ENCODE measurements around the gene ZNF862.
"Not testable (repeated sequence)": the region's sequence is repeated elsewhere in the genome, so short reads cannot be mapped to it uniquely, and the experiment has no call there.

Gene ZNF862

GRCh38 chr7:149823631-149824199 lies 14.5 kb upstream of the ZNF862 start:
- H3K27me3 ChIP-seq (ENCODE audit: control insufficient read depth, insufficient read depth, low read length, poor library complexity, severe bottlenecking): no peaks in the 10 kb centered on the region
- H3K4me1 ChIP-seq (ENCODE audit: control insufficient read depth, insufficient read depth, low read length): no peaks in the 10 kb centered on the region
- H3K36me3 ChIP-seq (ENCODE audit: control insufficient read depth, insufficient read depth, low read length): no peaks in the 10 kb centered on the region
- H3K27ac ChIP-seq (ENCODE audit: insufficient read depth, low read depth, low read length, poor library complexity, severe bottlenecking): no peak overlapping the region
- H3K9me3 ChIP-seq (ENCODE audit: control insufficient read depth, low read length): no peaks in the 10 kb centered on the region
- H3K4me3 ChIP-seq (ENCODE audit: insufficient read depth, low read depth, low read length): no peak overlapping the region
- 92 to 93% methylated on average over 8 of the region's 8 CpGs for WGBS, 2 experiments

GRCh38 chr7:149824301-149824741 lies 13.9 kb upstream of the ZNF862 start:
- no peak overlapping the region for H3K4me3 ChIP-seq (ENCODE audit: insufficient read depth, low read depth, low read length)
- H3K36me3 ChIP-seq (ENCODE audit: control insufficient read depth, insufficient read depth, low read length): no peaks in the 10 kb centered on the region
- no peaks in the 10 kb centered on the region for H3K9me3 ChIP-seq (ENCODE audit: control insufficient read depth, low read length)
- H3K27me3 ChIP-seq (ENCODE audit: control insufficient read depth, insufficient read depth, low read length, poor library complexity, severe bottlenecking): no peaks in the 10 kb centered on the region
- 94 to 97% methylated on average over 13 of the region's 13 CpGs for WGBS, 2 experiments
- no peaks in the 10 kb centered on the region for H3K4me1 ChIP-seq (ENCODE audit: control insufficient read depth, insufficient read depth, low read length)
- no peak overlapping the region for H3K27ac ChIP-seq (ENCODE audit: insufficient read depth, low read depth, low read length, poor library complexity, severe bottlenecking)

GRCh38 chr7:149824748-149825566 lies 13.2 kb upstream of the ZNF862 start:
- 93 to 96% methylated on average over 19 of the region's 19 CpGs for WGBS, 2 experiments
- no peaks in the 10 kb centered on the region for H3K36me3 ChIP-seq (ENCODE audit: control insufficient read depth, insufficient read depth, low read length)
- no peak overlapping the region for H3K4me3 ChIP-seq (ENCODE audit: insufficient read depth, low read depth, low read length)
- H3K4me1 ChIP-seq (ENCODE audit: control insufficient read depth, insufficient read depth, low read length): no peaks in the 10 kb centered on the region
- no peaks in the 10 kb centered on the region for H3K27me3 ChIP-seq (ENCODE audit: control insufficient read depth, insufficient read depth, low read length, poor library complexity, severe bottlenecking)
- no peaks in the 10 kb centered on the region for H3K9me3 ChIP-seq (ENCODE audit: control insufficient read depth, low read length)
- H3K27ac ChIP-seq (ENCODE audit: insufficient read depth, low read depth, low read length, poor library complexity, severe bottlenecking): no peak overlapping the region

GRCh38 chr7:149825567-149826343 lies 12.4 kb upstream of the ZNF862 start:
- WGBS, 2 experiments: 91 to 93% methylated on average over 19 of the region's 19 CpGs
- H3K27ac ChIP-seq (ENCODE audit: insufficient read depth, low read depth, low read length, poor library complexity, severe bottlenecking): no peak overlapping the region
- no peaks in the 10 kb centered on the region for H3K9me3 ChIP-seq (ENCODE audit: control insufficient read depth, low read length)
- H3K4me1 ChIP-seq (ENCODE audit: control insufficient read depth, insufficient read depth, low read length): no peaks in the 10 kb centered on the region
- no peak overlapping the region for H3K4me3 ChIP-seq (ENCODE audit: insufficient read depth, low read depth, low read length)
- H3K27me3 ChIP-seq (ENCODE audit: control insufficient read depth, insufficient read depth, low read length, poor library complexity, severe bottlenecking): no peaks in the 10 kb centered on the region
- H3K36me3 ChIP-seq (ENCODE audit: control insufficient read depth, insufficient read depth, low read length): no peaks in the 10 kb centered on the region

- Histone ChIP-seq H3K4me3 (ENCODE audit: insufficient read depth, low read depth, low read length) (no peak overlapping the region), H3K36me3 (ENCODE audit: control insufficient read depth, insufficient read depth, low read length) (no peaks in the 10 kb centered on the region), H3K27me3 (ENCODE audit: control insufficient read depth, insufficient read depth, low read length, poor library complexity, severe bottlenecking) (no peaks in the 10 kb centered on the region), H3K9me3 (ENCODE audit: control insufficient read depth, low read length) (no peaks in the 10 kb centered on the region), H3K4me1 (ENCODE audit: control insufficient read depth, insufficient read depth, low read length) (peaks cover 4% of the 10 kb centered on the region), H3K27ac (ENCODE audit: insufficient read depth, low read depth, low read length, poor library complexity, severe bottlenecking) (no peak overlapping the region)
- 92% methylated on average over 12 of the region's 12 CpGs for WGBS, 2 experiments
Observed at GRCh38 chr7:149826344-149827088, 11.7 kb upstream of the ZNF862 start.

- Histone ChIP-seq H3K4me3 (ENCODE audit: insufficient read depth, low read depth, low read length) (no peak overlapping the region), H3K9me3 (ENCODE audit: control insufficient read depth, low read length) (no peaks in the 10 kb centered on the region), H3K36me3 (ENCODE audit: control insufficient read depth, insufficient read depth, low read length) (no peaks in the 10 kb centered on the region), H3K27me3 (ENCODE audit: control insufficient read depth, insufficient read depth, low read length, poor library complexity, severe bottlenecking) (no peaks in the 10 kb centered on the region), H3K27ac (ENCODE audit: insufficient read depth, low read depth, low read length, poor library complexity, severe bottlenecking) (no peak overlapping the region), H3K4me1 (ENCODE audit: control insufficient read depth, insufficient read depth, low read length) (peaks cover 6% of the 10 kb centered on the region)
- 90 to 91% methylated on average over 23 of the region's 23 CpGs for WGBS, 2 experiments
Observed at GRCh38 chr7:149827089-149827981, 10.8 kb upstream of the ZNF862 start.

- Histone ChIP-seq H3K36me3 (ENCODE audit: control insufficient read depth, insufficient read depth, low read length) (no peaks in the 10 kb centered on the region), H3K9me3 (ENCODE audit: control insufficient read depth, low read length) (no peaks in the 10 kb centered on the region), H3K27ac (ENCODE audit: insufficient read depth, low read depth, low read length, poor library complexity, severe bottlenecking) (no peak overlapping the region), H3K4me3 (ENCODE audit: insufficient read depth, low read depth, low read length) (no peak overlapping the region), H3K27me3 (ENCODE audit: control insufficient read depth, insufficient read depth, low read length, poor library complexity, severe bottlenecking) (no peaks in the 10 kb centered on the region), H3K4me1 (ENCODE audit: control insufficient read depth, insufficient read depth, low read length) (peaks cover 6% of the 10 kb centered on the region)
- WGBS, 2 experiments: 91% methylated on average over 19 of the region's 19 CpGs
Observed at GRCh38 chr7:149828357-149829309, 9.5 kb upstream of the ZNF862 start.

GRCh38 chr7:149830527-149830926 lies 7.6 kb upstream of the ZNF862 start:
- H3K9me3 ChIP-seq (ENCODE audit: control insufficient read depth, low read length); H3K27ac ChIP-seq (ENCODE audit: insufficient read depth, low read depth, low read length, poor library complexity, severe bottlenecking); H3K36me3 ChIP-seq (ENCODE audit: control insufficient read depth, insufficient read depth, low read length); H3K4me1 ChIP-seq (ENCODE audit: control insufficient read depth, insufficient read depth, low read length); H3K27me3 ChIP-seq (ENCODE audit: control insufficient read depth, insufficient read depth, low read length, poor library complexity, severe bottlenecking); H3K4me3 ChIP-seq (ENCODE audit: insufficient read depth, low read depth, low read length): not testable (repeated sequence)
- WGBS, 2 experiments: 76 to 79% methylated on average over 1 of the region's 1 CpG

Data from ectodermal cell (in vitro differentiated cells).